IMR-90 (cell line): ENCODE data around the gene SCYL3. TPM values are rescaled to one million over a fixed set of nuclear protein-coding genes. Genes with fewer than 3 reads are reported as not detected.

Source experiments
- microRNA-seq, 2 experiments: library from miRNA; stranded (forward) in 1 of 2; unstranded in 1 of 2; fragments of 10-50 nt in 1 of 2; fragments of <30 nt in 1 of 2; gene quantifications in 1 of 2; microRNA quantifications in 1 of 2; one replicate each; pipeline versions ENCODE3 to v1.1.0; 2013 to 2020; ENCODE audit not compliant: insufficient read depth in 1 of 2, insufficient read length in 1 of 2, unreplicated experiment in 1 of 2
- polyA plus RNA-seq, 3 experiments: library from polyadenylated mRNA; depleted of rRNA; stranded (reverse); fragments of >200 nt; gene quantifications; 2 replicates each; pipeline ENCODE4 v1.2.3, GENCODE V29; 2012; ENCODE audit warnings: low replicate concordance in 1 of 3
- small RNA-seq, 5 experiments: library from RNA; depleted of rRNA; stranded (forward); fragments of <200 nt; gene quantifications; one replicate each; pipeline ENCODE3, GENCODE V24; 2012
- total RNA-seq: library from RNA; depleted of rRNA; stranded (reverse); fragments of >200 nt; gene quantifications from 2 replicates; pipeline ENCODE4 v1.2.3, GENCODE V29; 2012; rRNA removed

SCYL3 gene
- total and polyA plus RNA-seq, 2 of the 4 experiments (the other 2 are of a cell fraction): 3.9 to 8.4 TPM

Small RNAs within 50 kb of the gene (microRNA-seq; reads per million reads assigned to microRNA genes)
- not detected for gene RN7SL333P (ENCODE audit: insufficient read depth, insufficient read length)

Small RNAs within 50 kb of the gene (small RNA-seq; reads per million reads assigned to genes)
- gene RN7SL333P: 0 to 0.60 (median 0) reads per million in 5 experiments

Other genes with a start within 250 kb of the SCYL3 start
- gene SELL, start 182.3 kb downstream of the SCYL3 start, total RNA-seq: not detected in 2 replicates
- gene SELL, start 182.3 kb downstream of the SCYL3 start, polyA plus RNA-seq (2012; rRNA removed): not detected in 2 replicates
- gene SELE, start 159.8 kb downstream of the SCYL3 start, total RNA-seq: not detected in 2 replicates
- not detected in 2 replicates for gene SELE, start 159.8 kb downstream of the SCYL3 start, polyA plus RNA-seq (2012; rRNA removed)
- 3.4 and 7.2 TPM in 2 replicates for gene METTL18, start 99.0 kb downstream of the SCYL3 start, total RNA-seq
- gene METTL18, start 99.0 kb downstream of the SCYL3 start, polyA plus RNA-seq (2012; rRNA removed): 1.8 and 2.9 TPM in 2 replicates
- gene KIFAP3, start 180.8 kb upstream of the SCYL3 start, total RNA-seq: 10.9 and 22.2 TPM in 2 replicates
- gene KIFAP3, start 180.8 kb upstream of the SCYL3 start, polyA plus RNA-seq (2012; rRNA removed): 7.8 and 10.5 TPM in 2 replicates